HG03558 (cell line): ENCODE measurements around the gene ARHGAP21.

Source experiments
- ATAC-seq: cut with Tn5 transposase; IDR thresholded peaks from one replicate; pipeline ENCODE4 v1.9.1; 2021; ENCODE audit warnings: moderate number of reproducible peaks; ENCODE audit not compliant: unreplicated experiment; ENCODE audit errors: extremely low read depth

Gene ARHGAP21

DNA sequence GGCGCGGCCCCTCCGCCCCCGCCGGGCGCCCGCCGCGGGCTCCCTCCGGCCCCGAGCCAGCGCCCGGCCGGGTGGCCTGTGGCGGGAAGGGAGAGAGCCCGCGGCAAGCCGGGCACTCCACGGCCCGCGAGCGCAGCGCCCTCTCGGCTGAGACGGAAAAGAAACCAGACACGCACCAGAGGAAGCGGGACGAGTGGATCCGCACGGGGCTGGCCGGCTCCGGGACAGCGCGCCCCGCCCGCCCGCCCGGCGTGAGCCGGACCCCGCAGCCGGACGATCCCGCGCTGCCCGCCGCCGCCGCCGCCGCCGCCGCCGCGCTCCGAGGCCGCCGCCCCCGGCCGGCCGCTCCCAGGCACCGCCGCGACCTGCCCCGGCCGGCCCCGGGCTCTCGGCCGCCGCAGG is 300 bp downstream of the ARHGAP21 start:
- ATAC-seq, result peak; percentile 10

DNA sequence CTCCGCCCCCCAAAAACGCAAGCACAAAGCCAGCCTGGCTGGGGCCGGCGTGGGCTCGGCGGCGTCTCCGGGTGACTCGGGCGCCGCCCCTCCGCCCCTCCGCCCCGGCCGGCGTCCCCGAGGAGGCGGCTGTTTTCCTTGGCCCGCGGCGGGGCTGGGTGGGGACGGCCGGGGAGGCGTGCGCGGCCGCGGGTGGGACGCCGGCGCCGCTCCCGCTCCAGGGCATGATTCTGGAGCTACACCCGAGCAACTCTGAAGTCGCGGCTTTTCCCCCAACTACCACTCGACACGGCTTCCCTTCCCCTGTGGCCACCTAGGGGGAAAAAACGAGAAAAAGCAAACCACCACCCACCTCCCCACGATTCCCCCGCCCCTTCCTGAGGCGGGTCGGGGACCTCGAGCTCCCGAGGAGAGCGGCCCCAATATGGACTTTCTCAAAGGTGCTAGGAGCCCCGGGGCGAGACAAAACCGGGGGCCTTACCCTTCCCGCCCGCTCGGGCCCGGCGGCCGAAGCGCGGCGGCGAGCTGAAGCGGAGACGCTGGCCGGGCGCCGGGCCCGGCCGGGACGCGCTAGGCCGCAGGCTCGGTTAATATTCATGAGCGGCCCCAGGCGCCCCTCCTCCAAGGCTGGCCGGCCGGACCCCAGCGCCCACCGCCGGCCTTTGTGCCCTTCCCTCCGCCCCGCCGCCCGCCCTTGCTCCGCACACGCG is 856 bp downstream of the ARHGAP21 start:
- ATAC-seq, result peak; percentile 18

DNA sequence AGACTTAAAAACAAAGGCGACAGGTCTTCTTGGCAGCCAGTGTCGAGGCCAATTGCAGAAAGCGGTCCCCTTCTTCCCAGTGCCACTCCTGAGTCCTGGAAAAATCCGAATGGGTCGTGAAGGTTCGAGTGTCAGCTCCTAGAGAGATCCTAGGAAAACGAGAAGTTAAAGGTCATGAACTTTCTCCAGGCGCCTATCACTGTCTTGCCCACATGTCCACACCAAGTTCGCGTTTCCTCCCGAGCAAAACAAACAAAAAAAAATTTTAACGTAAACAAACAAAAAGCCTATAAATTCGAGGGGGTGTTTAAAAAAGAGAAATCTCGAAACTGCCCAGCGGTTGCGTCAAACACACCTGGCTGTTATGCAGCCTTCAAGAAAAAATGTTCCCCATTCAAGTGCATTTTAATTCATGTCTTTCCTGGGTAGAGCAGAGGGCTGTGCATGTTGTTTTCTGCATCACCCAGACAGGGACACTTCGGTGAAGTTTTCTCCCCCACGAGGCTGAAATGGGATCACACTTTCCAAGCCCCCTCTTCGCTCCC is 1.5 kb downstream of the ARHGAP21 start:
- no peak for ATAC-seq

DNA sequence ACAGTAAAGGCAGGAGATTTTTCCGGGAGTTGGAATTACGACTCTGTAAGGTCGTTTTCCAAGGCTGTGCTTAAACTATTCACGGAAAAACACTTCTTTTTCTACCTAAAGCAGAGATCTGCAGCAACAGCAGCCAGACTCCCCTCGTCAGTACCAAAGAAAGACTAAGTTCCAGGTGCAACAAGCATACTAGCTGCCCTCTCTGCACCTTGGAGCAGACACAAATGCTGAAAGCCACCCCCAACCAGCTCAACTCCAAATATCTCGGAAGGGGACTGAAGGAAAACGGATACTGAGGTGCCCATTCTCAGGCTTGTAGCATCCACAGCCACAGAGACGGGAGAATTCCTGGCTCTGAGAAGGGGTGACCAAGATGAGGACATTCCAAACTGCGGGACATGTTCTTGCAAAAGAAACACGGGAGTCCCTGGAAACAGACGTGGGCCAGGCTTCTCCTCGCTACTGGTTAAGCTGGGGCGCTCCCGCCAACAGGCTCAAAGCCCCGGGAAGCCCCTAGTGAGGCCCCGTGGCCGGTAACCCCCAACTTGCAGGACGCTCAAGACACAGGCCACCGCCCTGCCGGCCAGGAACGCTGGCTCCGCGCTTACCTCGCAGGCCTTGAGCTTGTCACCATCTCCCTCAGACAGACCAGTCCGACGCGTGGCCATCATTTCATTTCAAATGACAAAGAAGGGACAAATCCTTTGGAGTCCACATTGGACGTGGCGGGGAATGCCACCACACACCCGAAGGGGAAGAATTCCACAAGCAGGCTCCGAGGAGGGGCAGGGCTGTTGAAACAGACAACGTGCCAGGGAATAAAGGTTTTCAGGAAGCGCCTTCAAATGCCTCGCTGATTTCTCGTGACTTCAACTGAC is 2.2 kb downstream of the ARHGAP21 start:
- ATAC-seq, result no peak

DNA sequence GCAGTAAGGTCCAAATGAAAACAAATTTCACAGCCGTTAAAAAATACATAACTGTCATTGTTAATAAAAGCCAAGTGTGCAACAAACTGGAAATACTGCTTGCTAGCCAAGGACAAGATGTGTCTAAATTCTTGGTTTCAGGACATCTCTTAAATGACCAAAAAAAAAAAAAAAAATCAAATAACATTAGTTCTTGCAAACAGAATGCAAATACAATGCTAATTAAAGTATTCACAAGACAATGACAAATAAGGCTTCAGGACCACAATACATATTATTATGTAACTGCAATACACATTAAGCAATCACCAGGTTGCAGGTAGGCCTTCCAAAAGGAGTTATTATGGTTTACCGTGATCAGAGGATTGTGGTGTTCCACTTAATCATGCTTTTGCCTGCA is 3.6 kb downstream of the ARHGAP21 start:
- no peak for ATAC-seq

DNA sequence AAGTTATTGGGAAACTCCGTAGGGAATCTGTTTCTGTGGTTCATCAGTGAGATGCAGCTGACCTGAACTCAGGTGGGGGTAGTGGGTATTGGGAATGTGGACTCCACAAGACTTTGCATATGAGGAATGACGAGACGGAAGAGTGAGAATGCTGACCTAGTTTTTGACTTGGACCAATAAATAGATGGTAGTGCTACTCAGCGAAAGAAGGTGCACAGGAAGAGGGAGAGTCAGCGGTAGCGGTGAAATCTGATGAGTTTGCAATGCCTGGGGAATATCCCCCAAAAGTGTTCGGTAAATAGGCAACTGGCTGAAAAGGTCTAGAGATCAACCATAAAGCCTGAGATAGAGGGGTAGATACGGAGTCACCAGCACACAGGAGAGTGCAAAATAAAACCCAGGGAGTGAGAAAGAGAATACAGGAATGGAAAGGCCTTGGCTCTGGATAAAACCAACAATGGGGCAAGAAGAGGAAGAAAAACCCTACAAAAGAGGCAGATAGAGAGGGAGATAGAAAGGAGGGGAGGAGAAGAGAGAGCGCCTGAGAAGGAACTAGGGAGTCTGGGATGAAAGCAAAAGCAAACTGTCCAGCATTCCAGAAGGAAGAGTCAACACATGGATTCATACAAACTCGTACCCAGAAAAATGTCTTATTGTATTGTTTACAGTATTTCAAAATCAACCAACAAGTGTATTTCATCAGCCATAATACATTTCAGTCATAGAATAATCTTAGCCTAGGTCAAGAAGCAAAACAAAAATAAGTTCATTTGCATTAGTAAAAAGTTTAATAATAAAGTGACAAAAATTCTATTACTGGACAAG is 5.4 kb downstream of the ARHGAP21 start:
- no peak for ATAC-seq

DNA sequence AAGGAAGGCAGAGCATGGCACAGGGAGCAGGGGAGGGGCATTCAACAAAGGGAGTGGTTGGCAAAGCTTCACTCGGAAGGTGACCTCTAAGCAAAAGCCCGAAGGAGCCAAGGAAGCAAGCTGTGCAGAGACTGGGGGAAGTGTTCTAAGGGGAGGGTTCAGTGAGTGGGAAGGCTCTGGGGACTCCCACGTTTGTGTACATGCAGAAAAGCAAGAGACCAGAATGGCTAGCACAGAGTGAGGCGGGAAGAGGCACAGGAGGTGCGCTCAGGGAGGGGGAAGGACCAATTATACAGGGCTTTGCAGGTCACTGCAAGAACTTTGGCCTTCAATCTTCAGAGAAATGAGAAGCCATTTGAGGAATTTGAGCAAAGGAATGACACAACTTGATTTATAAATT is 7.4 kb downstream of the ARHGAP21 start:
- no peak for ATAC-seq

DNA sequence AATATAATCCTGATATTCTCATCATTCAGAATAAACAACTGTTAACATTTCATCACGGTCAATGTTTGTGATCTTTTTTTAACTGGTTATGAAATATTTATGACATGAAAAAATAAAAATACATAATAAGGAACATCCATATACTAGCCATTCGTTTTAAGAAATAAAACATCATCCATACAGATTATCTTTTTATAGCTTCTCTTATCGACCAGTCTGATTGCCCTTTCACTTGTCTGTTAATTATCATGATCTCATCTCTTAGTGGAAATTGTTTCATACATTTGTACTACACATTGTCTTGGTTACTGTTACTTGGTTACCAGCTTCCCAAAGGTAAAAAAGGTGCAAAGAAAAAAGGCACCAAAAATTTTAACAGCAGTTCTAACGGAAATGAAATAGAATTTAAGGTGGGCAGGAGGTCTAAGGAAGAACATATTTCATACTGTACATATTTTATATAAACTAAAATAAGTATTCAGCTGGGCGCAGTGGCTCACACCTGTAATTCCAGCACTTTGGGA is 8.4 kb downstream of the ARHGAP21 start:
- no peak for ATAC-seq

DNA sequence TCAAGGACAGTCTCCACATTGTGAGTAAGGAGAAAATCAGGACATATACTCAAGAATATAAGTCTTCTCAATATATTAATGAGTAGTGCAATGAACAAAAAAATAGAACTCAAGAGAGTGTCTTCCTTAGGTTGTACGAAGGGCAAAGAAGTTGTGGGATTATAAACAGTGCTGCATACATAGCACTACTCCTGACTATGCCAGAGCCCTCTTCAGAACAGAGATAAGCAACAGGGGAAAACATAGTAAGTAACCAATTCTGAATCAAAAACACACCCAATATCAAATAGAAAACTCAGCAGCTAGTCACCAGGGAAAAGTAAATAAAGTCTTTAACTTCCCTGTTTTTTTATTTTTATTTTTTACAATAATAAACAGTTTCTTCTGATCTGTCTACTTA is 10.6 kb downstream of the ARHGAP21 start:
- no peak for ATAC-seq

DNA sequence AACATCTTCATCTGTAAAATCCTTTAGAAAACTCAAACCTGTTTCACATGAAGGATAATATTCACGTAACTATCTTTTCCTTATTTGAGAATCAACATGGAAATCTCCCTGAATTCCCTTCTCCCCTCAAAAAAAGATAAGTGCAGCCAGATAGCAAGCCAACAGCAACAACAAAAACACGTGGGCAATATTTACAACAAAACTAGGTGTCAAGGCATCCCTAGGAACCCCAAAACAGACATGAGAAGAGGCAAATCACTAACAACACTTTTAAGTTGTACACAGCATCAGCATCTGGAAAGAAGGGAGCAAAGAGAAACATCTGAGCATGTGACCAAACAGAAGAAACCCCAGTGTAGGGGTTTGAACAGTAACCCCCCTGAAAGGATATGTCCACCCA is 12.2 kb downstream of the ARHGAP21 start:
- ATAC-seq, result no peak

DNA sequence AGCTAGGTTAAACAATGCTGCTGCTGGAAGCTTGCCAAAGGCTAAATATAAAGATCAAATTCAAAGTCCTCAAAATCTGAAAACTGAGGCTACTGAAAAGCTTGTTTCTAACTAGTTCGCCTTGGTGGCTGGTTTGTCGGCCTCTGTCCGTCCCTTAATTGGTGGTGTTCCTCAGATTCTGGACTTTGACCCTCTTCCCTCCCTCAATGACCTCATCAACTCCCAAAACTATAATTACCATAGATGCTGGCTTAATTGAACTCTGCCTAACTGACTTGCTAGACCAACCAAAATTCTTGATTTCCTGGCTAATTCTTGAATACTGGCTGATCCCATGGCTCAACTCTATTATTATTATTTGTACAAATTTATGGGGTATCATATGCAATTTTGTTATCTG is 15.6 kb downstream of the ARHGAP21 start:
- no peak for ATAC-seq

DNA sequence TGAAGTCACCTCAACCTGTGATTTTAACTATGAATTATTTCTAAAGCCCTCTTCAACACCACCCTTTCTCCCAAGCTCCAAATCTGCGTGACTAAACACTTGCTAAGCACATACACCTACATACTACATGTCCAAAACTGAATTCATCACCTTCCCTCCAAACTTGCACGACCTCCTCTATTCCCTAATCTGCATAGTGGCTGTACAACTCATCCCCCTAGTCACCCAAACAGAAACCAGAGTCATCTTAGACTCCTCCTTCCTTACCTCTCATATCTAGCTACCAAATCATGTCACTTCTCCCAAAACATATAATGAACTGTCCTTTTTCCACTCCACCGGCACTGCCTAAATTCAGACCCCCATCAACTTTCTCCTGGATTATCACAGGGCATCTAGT is 16.2 kb downstream of the ARHGAP21 start:
- ATAC-seq, result no peak

DNA sequence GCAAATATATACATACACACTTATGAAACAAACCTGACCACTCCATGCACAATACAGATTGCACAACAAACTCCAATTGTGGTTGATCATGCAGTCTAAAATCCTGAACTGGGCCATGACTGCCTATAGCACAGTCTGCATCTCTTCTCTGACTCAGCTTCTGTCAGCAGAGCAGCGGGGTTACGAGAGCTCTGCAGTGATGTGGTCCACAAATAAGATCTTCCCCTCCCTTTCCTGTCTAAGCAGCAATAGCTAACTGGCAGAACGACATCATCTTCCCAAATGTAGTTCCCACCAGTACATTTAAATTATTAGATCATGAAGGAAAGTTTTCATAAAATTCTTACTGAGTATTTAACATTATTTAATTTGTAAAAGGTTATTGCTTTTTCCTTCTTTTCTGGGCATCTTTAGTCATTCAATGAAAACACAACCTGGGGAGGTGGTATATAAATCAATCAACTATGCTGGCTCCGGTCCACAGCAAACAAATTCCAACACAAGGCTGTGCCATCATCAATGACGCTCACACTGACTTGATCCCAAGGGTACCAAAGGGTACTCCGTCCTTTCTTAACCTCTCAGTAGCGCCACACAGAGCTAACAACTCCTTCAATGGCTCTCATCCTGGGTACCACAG is 17.1 kb downstream of the ARHGAP21 start:
- no peak for ATAC-seq

DNA sequence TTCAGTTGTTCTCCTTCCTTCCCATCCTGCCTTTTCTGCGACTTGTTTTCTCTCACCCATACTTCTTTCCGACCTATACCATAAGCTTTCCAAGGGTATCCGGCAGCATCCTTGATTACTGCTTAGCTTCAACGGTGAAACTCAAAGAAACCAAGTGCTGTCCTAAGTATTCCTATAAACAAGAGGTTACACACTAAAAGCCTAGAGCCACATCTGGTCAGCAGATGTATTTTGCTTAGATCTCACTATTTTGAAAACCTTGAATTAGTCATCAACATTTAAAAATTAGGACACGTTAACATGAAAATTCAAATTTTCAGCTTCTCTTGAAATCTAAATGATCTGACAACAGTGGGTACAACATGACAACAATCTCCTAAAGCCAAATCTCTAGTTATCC is 20.0 kb downstream of the ARHGAP21 start:
- no peak for ATAC-seq

DNA sequence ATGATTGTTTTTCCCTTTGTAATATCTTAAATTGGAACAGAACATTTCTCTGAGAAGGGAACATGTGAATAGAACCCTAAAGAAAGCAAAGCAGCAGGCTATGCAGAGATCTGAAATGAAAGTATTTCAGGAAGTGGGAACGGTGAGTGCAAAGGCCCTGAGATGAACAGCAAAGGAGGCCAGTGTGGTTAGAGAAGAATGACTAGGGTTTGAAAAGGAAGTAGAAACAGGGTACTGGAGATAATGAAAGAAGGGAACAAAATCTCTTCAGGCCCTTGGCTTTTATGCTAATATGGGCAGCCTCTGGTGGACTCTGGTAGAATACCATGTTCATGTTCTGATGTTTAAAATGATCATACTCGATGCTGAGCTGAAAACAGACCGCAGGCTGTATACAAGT is 22.2 kb downstream of the ARHGAP21 start:
- ATAC-seq, result peak; percentile 72

DNA sequence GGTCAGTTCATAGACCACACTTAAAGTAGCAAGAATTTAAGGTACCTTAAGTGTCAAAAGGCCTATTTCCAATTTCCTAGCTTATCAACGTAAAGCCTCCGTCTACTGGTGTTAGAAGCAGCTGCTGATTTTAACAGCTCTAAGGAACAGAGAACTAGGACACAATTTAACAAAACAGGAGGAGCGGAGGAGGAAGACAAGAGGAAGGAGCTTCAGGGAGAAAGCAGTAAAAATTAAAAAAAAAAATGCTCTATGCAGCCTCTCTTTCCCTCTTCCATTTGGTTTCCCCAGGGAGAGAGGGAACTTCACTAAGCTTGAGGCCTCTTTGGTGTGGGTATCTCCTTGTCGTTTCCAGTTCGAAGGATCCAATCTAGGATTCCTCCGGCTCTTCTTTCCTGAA is 22.7 kb downstream of the ARHGAP21 start:
- ATAC-seq, result no peak

DNA sequence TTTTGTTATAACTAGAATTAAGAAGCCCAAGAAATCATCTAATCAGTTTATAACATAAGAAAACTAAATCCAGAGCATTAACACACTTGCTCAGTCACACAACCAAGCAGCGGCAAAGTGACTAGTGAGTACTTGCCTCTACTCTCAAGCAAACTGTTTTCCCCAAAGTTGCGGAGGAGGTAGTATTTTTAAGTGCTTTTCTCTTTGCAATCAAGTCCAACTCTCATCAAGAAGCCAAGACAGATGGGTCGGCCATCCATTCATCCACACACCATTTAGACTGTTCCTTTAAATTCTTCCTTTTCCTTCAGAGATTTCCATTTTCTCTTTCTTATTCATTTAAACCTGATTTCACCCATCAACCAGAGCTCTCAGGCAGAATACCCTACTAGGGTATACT is 25.4 kb downstream of the ARHGAP21 start:
- no peak for ATAC-seq

DNA sequence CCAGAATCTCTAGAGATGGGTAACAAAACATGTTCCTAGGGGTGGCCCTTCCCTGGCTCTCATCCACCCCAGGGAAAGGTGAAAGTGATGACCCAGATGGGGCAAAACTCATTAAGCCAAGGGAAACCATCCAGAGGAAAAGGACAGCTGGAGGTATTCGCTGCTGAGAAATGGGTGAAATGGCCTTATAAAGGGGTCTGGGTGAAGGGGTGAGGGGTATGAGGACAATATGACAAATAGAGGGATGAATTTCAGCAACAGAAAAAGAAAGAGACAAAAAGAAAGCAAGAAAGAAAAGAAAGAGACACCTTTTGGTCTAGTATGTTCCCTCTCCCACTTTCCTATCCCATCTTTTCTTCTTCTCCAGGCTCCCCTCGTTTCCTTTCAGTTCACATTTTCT is 26.6 kb downstream of the ARHGAP21 start:
- ATAC-seq, result no peak

DNA sequence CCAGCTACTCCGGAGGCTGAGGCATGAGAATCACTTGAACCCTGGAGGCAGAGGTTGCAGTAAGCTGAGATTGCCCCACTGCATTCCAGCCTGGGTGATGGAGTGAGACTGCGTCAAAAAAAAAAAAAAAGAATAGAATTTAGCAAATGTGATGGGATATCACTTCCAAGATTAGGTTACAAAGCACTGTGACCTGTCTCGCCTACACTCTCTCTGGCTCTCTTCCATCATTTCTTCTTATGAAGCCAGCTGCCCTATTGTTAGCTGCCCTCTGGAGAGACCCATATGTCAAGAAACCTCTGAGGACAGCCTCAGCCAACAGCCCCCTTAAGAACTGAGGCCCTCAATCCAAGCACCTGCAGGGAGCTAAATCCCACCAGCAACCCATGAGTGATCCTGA is 28.2 kb downstream of the ARHGAP21 start:
- ATAC-seq, result no peak

DNA sequence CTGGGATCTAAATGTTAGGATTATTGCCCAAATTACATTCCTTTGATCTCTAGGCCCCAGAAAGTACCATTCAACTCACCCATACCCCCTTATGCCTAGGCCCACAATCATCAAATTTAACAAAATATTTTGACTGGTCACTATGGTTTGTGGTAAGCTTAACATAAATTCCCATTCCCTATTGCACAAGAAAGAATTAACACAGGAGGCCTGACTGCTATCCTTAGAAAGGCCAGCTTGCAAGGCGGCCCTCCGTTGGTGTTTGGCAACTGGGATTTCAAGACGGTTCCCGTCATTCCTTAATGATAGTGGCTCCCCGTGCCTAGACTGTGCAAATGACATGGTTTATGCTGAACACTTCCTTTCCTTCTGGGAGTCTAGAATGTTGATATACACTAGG is 29.6 kb downstream of the ARHGAP21 start:
- ATAC-seq, result no peak
